Occipital lobe (tissue), 2 donors: ENCODE measurements around the gene RAB30. TPM values are rescaled to one million over a fixed set of nuclear protein-coding genes. Genes with fewer than 3 reads are reported as not detected.
"Not testable (repeated sequence)": the region's sequence is repeated elsewhere in the genome, so short reads cannot be mapped to it uniquely, and the experiment has no call there.

Source experiments
- DNase-seq: peaks from one replicate; lab custom pipeline; 2025; lab: John Stamatoyannopoulos, UW
- total RNA-seq: library from RNA; depleted of rRNA; stranded (reverse); fragments of >200 nt; gene quantifications from one replicate; pipeline ENCODE4 v1.2.3, GENCODE V29; 2014

RAB30 gene
- total RNA-seq, 1 donor from 2014 or later: 47.3 TPM

DNA sequence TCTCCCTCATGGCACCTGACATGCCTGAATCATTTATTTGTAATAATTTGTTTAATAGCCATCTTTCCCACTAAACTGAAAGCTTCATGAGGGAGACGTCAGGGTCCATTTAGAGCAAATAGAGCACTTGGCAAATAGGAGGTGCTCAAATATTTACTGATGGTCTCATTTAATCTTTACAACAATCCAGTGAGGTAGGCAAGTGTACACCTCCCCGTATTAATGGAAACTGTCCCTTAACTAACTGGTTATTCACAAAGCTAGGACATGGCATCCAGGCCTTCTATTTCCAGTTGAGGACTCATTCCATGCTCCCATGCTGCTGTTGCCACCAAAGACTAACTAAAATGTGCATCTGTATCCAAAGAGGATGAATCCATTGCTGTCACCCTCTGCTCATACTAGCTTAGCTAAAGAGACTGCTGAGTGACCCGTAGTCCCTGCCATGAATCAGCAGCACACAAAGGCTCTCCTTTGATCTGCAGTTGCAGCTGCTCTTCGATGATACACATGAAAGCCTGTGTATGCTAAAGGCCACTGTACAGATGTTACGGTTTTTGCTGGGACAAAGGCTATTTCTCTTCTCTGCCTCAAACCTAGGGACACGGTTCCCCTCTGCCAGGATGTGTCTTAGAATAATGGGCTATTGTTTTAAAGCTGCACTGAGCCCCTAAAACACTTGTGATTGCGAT, 82.6 kb downstream of the RAB30 start:
- peak; percentile 65 for DNase-seq

GRCh38 chr11:82987997-82988396, 83.7 kb downstream of the RAB30 start:
- no peak for DNase-seq

DNA sequence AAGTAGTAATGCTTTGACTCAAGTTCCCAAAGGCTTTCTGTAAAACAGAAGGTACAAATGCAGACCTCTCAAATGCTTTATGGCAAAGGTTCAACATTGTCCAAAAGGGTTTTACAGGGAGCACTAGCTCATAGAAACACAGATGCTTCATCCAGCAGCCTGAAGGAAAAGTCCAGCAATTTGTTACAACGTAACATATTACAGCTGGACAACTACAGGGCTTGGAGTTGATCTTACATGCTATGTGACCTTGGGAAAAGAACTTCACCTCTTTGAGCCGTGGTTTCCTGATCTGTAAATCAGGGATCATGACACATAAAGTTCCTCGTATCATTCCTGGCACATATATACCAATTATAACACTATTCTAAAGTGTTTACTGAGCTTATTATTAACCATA, 85.3 kb downstream of the RAB30 start:
- DNase-seq: no peak

- no peak for DNase-seq
Measured at GRCh38 chr11:82981852-82982251, 89.8 kb downstream of the RAB30 start.

GRCh38 chr11:82980947-82981346, 90.8 kb downstream of the RAB30 start:
- DNase-seq: no peak

DNA sequence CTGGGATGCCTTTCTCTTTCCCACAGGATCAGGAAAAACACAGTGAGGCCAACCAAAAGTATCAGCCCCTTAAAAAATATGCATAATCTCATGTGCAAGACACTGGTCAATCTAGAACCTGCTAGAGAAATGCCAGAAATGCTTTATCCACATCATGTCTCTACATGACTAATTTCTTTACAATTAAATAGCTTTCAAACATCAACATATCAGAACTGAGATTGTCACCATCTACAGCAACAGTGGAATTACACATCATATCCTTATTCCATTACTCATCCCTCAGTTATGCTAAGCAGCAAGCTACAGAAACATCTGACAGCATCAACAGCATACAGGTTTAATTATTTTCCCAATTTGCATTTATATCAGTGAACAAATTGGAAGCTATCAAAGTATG, 91.4 kb downstream of the RAB30 start:
- no peak for DNase-seq

DNA sequence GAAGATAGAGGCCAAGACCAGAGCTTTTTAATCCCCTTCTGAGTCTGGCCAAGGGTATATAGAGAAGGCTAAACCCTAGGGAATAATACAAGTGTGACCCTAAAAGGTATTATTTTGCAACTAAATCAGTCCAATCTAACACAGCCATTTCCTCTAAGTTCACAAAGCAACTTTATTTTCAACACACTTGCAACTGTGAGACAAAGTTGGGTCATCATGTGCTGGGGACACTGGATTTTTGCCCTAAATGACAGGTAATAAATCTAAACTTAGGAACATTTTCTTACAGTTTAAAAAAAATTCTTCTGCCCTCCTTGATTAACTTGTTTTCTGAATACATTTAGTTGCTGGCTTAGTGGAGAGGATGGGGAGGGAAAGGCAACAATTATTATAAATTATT, 91.9 kb downstream of the RAB30 start:
- DNase-seq: no peak

GRCh38 chr11:82978422-82979099, 93.1 kb downstream of the RAB30 start:
- DNase-seq: no peak

DNA sequence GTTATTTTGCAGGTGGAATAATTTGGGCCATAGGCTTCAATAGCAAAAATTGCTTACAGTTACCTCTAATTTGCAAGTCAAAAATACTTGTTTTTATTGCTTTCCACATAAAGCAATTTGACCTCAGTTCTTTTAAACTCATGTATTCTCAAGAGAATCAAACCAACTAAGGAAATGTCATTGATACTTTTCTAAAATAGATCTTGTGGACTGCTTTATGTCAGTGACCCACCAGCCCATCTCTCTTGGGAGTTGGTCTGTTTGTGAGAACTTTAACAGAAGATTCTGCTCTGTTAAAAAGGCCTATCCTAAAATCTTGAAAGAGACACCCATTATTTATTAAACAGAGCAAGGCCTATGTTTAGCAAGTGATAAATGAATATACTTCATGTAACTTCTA, 94.9 kb downstream of the RAB30 start:
- DNase-seq: no peak

GRCh38 chr11:82975882-82976281, 95.8 kb downstream of the RAB30 start:
- DNase-seq: no peak

- DNase-seq: no peak
Measured at GRCh38 chr11:82974851-82975250, 96.8 kb downstream of the RAB30 start.

GRCh38 chr11:82974135-82974534, 97.6 kb downstream of the RAB30 start:
- DNase-seq: no peak

- no peak for DNase-seq
Measured at GRCh38 chr11:82972103-82972502, 99.6 kb downstream of the RAB30 start.

- not testable (repeated sequence) for DNase-seq
Measured at GRCh38 chr11:82971519-82971946, 100.2 kb downstream of the RAB30 start.

GRCh38 chr11:82970507-82971083, 101.1 kb downstream of the RAB30 start:
- not testable (repeated sequence) for DNase-seq

- no peak for DNase-seq
Measured at GRCh38 chr11:82969811-82970210, 101.9 kb downstream of the RAB30 start.

- DNase-seq: no peak
Measured at GRCh38 chr11:82967381-82967780, 104.3 kb downstream of the RAB30 start.

GRCh38 chr11:82962021-82962420, 109.7 kb downstream of the RAB30 start:
- not testable (repeated sequence) for DNase-seq

DNA sequence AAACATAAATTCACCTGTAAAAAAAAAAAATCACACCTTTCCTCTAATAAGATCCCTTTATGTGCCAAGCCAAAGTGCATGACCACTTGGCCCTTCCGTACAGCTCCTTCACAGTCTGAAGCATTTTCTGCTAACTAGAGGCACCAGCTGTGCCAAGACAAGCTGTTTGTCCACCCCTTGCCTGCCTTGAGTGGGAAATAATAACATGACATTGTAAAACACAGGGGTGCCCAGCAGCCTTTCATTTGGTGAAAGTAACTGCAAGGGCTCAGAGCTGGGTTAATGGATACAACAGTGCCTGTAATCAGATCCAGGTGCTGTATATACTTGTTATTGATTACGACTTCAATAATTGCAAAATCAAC, 110.9 kb downstream of the RAB30 start:
- no peak for DNase-seq

DNA sequence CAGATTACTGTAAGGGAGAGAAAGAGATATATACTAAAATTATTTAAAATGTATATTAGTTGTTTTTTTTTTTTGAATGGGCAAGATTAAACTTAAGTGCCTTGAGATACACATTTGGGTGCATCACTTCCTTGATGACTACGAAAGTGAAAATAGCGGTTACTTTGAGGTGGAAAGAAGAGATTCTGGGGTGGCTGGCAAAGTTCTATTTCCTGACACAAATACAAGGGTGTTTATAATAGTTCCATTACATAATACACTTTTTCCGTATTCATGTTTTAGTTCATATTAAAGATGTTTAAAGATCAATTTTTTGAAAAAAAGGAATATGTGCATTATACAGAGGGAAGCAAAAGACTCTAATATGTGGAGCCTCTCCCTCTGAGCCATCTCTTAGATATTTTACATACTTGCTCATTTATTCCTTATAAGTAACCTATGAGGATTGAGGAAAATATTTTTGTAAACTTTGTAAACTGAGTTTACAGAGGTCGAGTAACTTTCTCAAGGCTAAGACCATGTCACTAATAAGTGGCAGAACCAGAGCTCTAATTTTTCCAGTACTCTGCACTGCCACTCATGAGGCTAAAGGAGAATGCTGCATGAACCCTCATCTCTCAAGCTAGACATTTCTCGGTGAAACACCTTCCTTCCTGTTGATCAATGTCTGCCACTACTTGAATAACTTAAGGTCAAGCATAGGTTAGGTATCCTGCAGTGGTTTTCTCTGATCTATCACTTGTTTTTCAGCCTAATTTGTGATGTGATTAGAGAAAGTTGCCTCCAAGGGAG, 111.5 kb downstream of the RAB30 start:
- no peak for DNase-seq

GRCh38 chr11:82955736-82956453, 115.8 kb downstream of the RAB30 start:
- not testable (repeated sequence) for DNase-seq
